GM13976 (cell line): ENCODE data around the gene HAPLN2.

Experiments
- DNase-seq: peaks from one replicate; pipeline ENCODE4 v3.0.0; 2012; ENCODE audit warnings: low spot score
- CTCF ChIP-seq: IDR thresholded peaks from 2 replicates; pipeline ENCODE4 v1.5.1; 2012; ENCODE audit warnings: borderline replicate concordance, mild to moderate bottlenecking; ENCODE audit not compliant: insufficient read depth; ENCODE audit errors: extremely low read depth, missing control alignments, control extremely low read depth
- in situ Hi-C: fragments of 300-500 bp; cut with MboI; formaldehyde crosslinking; loops from one replicate; pipeline ENCODE4 v1.12.0; 2022; ENCODE audit warnings: low sequenced_read_pairs, mixed read lengths, inconsistent platforms; ENCODE audit not compliant: unreplicated experiment

Gene HAPLN2

GRCh38 chr1:156666862-156667609 is 47.8 kb downstream of the HAPLN2 start:
- DNase-seq, result no peak
- in situ Hi-C loops, result no loop called here
- TF ChIP-seq CTCF, result no peak

- TF ChIP-seq CTCF, result no peak
- DNase-seq, result no peak
- in situ Hi-C loops, result no loop called here
Measured at GRCh38 chr1:156667610-156667967, 48.4 kb downstream of the HAPLN2 start.

- in situ Hi-C loops, result no loop called here
- TF ChIP-seq CTCF, result no peak
- no peak for DNase-seq
Measured at GRCh38 chr1:156667968-156668709, 48.9 kb downstream of the HAPLN2 start.

DNA sequence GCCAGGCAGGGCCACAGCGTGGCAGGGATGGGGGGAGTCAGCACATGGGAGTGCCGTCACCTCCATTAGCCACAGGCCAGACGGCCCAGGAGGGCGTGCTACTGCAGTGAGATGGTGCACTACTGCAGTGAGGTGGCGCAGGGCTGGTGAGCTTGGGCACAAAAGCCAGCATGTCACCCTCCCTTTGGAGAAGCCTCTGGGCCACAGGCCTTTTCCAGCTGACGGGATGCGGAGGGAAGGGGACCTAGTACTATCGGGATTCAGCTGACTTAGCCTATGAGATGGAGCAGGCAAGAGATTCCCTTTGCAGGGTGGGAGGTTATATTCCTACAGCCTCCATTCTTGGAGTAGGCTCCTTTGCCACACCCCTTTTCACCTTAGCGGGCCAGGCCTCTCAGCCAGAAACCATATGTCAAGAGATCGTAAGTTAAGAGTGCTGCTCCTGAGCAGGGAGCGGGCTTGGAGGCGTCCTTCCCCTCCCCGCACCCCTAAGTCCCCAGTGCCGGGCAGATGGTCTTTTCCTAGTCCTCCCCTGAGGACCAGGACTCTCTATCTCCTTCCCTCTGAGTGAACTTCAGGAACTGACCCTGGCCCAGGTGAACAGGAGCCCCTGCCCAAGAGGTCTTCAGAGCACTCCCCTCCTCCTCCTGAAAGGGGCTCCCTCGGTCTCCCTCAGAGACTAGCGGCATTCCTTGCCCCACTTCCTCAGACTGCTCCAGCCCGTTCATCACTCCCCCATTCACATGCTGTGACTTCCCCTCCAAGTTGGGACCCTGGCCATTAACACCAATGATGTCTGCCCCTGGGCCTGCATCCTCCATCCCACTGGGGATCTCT is 49.8 kb downstream of the HAPLN2 start:
- in situ Hi-C loops, result no loop called here
- no peak for TF ChIP-seq CTCF
- no peak for DNase-seq

DNA sequence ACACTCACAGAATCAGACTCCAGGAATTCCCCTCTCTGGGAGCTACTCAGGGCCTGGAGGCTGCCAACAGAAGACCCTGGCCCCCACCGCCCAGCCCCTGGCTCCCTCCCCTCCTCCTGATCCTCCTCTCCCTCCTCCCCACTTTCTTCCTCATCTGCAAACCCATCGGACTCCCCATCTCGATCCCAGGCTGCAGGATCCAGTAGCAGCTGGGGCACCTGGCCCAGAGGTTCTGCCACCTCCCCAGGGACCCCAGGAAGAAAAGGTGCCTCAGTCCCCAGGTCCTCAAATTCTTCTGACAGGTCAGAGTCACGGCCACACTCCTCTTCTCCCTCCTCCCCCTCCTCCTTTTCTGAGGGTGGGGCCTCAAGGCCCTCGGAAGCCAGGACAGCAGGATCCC is 50.6 kb downstream of the HAPLN2 start:
- DNase-seq, result no peak
- in situ Hi-C loops, result no loop called here
- no peak for TF ChIP-seq CTCF

GRCh38 chr1:156670359-156670758 is 51.1 kb downstream of the HAPLN2 start:
- in situ Hi-C loops, result no loop called here
- DNase-seq, result no peak
- no peak for TF ChIP-seq CTCF
